ENCODE data around the gene MARCHF3. TPM values are rescaled to one million over a fixed set of nuclear protein-coding genes. Genes with fewer than 3 reads are reported as not detected.
"Not testable (repeated sequence)": the region's sequence is repeated elsewhere in the genome, so short reads cannot be mapped to it uniquely, and the experiment has no call there.

MARCHF3 gene
- total RNA-seq, 1 experiment from 2014 or later, result 3.4 TPM

DNA sequence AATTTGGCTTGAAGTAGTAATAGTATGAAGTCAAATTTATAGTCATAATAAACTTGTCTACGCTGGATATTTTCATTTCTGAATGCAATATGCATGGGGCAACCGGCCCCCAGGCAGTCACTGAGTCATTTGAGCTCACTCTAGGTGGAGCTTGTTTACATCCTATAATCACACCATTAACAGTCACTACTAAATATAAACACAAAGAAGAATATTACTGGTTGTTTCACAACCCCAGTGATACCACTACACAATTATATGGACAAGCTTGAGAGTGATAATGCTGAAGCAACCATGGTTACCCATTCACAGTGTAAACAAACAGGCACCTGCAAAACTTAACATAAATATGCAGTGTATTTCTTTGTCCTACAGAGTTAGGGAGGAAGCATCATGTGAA is 68.7 kb downstream of the MARCHF3 start:
- Histone ChIP-seq H3K27ac (no peak overlapping the region), H3K4me1 (replicated peaks) (no peaks in the 10 kb centered on the region), H3K4me3 (no peak overlapping the region), H3K27me3 (replicated peaks) (peaks cover 7% of the 10 kb centered on the region), H3K36me3 (no peaks in the 10 kb centered on the region), H3K9me3 (replicated peaks) (no peaks in the 10 kb centered on the region)
- no peak for DNase-seq (ENCODE audit: low read depth in 1 of 2, low spot score in 2 of 2)

DNA sequence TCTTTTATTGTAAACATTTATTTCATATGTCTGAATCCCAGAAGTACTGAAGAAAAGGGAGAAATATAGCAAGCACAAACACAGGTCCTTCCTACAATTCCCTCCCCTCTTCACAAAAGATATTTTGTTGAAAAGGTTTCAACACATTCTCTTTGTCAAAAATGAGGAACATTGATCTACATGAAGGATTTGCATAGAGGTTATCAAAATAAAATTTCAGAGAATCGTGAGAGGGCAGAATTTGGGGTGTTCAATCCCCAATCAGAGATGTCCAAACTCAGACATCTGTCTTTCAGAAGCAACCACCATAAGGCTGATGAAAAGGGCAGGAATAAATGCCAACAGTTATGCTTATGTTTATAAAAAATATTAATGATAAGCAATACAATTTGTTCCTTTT is 69.2 kb downstream of the MARCHF3 start:
- Histone ChIP-seq H3K27me3 (replicated peaks) (peaks cover 7% of the 10 kb centered on the region), H3K27ac (no peak overlapping the region), H3K36me3 (no peaks in the 10 kb centered on the region), H3K9me3 (replicated peaks) (no peaks in the 10 kb centered on the region), H3K4me3 (no peak overlapping the region), H3K4me1 (replicated peaks) (no peaks in the 10 kb centered on the region)
- DNase-seq (ENCODE audit: low read depth in 1 of 2, low spot score in 2 of 2), result no peak

DNA sequence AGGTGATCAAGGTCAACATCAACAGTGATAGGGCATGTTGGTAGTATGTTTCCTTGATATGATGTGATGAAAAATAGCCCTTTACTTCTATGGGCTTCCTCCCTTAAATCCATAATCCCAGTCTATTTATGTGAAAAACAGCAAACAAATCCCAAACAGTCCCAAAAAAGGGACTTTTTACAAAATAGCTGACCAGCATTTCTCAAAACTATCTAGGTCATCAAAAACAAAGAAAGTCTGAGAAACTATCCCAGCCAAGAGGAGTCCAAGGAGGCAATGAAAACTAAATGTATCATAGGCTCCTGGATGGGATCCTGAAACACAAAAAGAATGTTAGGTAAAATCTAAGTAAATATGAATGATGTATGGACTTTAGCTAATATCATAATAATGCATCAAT is 71.2 kb downstream of the MARCHF3 start:
- Histone ChIP-seq H3K4me1 (replicated peaks) (no peaks in the 10 kb centered on the region), H3K27ac (no peak overlapping the region), H3K4me3 (no peak overlapping the region), H3K36me3 (no peaks in the 10 kb centered on the region), H3K9me3 (replicated peaks) (no peaks in the 10 kb centered on the region), H3K27me3 (replicated peaks) (peaks cover 10% of the 10 kb centered on the region)
- DNase-seq (ENCODE audit: low read depth in 1 of 2, low spot score in 2 of 2), result no peak

DNA sequence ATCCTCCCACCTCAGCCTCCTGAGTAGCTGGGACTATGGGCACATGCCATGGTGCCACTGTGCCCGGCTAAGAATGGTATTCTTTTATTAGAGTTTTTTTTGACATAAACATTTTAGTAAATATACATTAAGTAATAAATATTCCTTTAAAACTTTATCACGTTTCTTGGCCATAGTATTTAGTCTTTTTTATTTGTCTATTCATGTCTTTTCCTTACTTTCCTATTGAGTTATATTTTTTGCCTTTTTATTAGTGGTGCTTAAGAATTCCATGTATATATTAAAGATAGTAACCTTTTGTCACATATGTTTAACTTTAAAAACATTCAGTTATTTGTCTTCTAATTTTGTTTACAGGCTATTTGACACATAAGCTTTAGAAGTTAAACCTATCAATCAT is 73.4 kb downstream of the MARCHF3 start:
- no peak for DNase-seq (ENCODE audit: low read depth in 1 of 2, low spot score in 2 of 2)
- Histone ChIP-seq H3K4me3 (no peak overlapping the region), H3K36me3 (no peaks in the 10 kb centered on the region), H3K27me3 (replicated peaks) (peaks cover 10% of the 10 kb centered on the region), H3K9me3 (replicated peaks) (no peaks in the 10 kb centered on the region), H3K4me1 (replicated peaks) (no peaks in the 10 kb centered on the region), H3K27ac (no peak overlapping the region)

DNA sequence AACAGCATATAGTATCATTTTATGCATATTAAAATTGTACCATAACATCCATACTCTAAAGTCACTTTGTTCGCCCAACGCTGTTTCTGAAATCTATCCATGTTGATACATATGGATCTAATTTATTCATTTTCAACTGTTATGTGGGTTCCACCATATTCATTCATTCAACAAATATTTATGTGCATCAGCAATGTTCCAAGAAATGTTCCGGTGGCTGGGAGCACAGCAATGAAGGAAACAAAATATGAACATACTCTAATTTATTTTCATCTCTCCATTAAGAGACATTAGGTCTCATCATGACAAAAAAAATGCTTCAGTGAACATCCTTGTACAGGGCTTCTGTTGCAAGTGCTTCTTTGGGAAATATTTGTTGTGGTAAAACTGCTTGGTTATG is 75.4 kb downstream of the MARCHF3 start:
- Histone ChIP-seq H3K27ac (no peak overlapping the region), H3K4me1 (replicated peaks) (no peaks in the 10 kb centered on the region), H3K27me3 (replicated peaks) (peaks cover 10% of the 10 kb centered on the region), H3K4me3 (no peak overlapping the region), H3K9me3 (replicated peaks) (no peaks in the 10 kb centered on the region), H3K36me3 (no peaks in the 10 kb centered on the region)
- no peak for DNase-seq (ENCODE audit: low read depth in 1 of 2, low spot score in 2 of 2)

DNA sequence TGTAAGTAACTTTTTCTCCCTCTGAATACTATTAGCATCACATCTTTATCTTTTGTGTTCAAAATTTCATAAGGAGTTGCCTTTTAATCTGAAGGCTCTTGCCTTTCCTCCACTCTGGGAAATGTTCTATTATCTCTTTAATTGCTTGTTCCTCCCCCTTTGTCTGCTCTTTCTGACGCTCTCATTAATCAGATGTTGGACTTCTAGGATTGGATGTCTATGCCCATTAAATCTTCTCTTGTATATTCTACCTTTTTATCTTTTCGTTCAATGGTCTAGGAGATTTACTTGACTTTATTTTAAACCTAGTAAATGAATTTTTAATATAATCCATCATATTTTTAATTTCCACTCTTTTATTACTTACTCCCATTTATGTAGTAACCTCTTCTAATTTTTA is 76.7 kb downstream of the MARCHF3 start:
- no peaks in the 10 kb centered on the region for H3K36me3 ChIP-seq
- H3K4me3 ChIP-seq, result no peak overlapping the region
- DNase-seq (ENCODE audit: low read depth in 1 of 2, low spot score in 2 of 2), result no peak
- no peak overlapping the region for H3K27ac ChIP-seq
- H3K9me3 ChIP-seq (replicated peaks), result no peaks in the 10 kb centered on the region
- H3K4me1 ChIP-seq (replicated peaks), result no peaks in the 10 kb centered on the region
- peaks cover 6% of the 10 kb centered on the region for H3K27me3 ChIP-seq (replicated peaks)

DNA sequence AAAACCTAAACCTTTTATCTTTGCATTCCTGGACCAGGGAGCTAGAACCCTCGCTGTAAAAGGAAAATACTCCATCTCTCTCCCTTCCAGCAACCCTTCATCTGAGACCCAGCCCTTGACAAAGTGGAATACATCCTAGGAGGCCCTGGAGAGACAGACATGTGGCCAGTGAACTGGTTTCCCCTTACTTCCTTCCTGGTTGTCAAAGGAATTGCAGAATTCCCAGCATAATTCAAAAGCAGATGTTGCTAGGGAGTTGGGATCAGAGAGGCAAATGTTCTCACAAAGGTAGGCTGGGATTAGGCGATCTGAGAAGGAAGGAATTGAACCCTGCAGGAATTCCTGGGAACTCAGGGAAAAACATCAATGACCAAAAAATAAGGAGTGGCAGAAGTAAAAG is 80.9 kb downstream of the MARCHF3 start:
- no peak for DNase-seq (ENCODE audit: low read depth in 1 of 2, low spot score in 2 of 2)
- Histone ChIP-seq H3K4me1 (replicated peaks) (no peaks in the 10 kb centered on the region), H3K36me3 (no peaks in the 10 kb centered on the region), H3K9me3 (replicated peaks) (no peaks in the 10 kb centered on the region), H3K4me3 (no peak overlapping the region), H3K27me3 (replicated peaks) (no peaks in the 10 kb centered on the region), H3K27ac (no peak overlapping the region)

DNA sequence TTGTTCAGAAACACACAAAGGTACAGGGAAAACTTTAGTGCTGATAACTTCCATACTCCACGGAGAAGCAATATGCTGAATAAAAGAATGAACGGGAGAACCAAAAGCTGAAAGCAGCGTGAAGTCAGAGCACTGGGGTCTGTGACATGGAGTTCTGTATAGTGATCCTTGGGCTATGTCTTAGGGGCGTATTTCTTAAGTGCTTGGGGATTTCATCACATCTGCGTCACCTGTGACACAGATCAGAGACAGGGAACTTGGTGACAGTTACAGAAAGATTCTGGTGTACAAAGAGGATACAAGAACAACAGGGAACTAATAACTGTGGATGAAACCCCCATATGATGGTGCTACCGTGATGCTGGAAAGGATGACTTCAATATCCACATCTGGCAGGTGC is 81.9 kb downstream of the MARCHF3 start:
- Histone ChIP-seq H3K9me3 (replicated peaks) (no peaks in the 10 kb centered on the region), H3K4me1 (replicated peaks) (no peaks in the 10 kb centered on the region), H3K36me3 (no peaks in the 10 kb centered on the region), H3K27me3 (replicated peaks) (no peaks in the 10 kb centered on the region), H3K27ac (no peak overlapping the region), H3K4me3 (no peak overlapping the region)
- no peak for DNase-seq (ENCODE audit: low read depth in 1 of 2, low spot score in 2 of 2)

DNA sequence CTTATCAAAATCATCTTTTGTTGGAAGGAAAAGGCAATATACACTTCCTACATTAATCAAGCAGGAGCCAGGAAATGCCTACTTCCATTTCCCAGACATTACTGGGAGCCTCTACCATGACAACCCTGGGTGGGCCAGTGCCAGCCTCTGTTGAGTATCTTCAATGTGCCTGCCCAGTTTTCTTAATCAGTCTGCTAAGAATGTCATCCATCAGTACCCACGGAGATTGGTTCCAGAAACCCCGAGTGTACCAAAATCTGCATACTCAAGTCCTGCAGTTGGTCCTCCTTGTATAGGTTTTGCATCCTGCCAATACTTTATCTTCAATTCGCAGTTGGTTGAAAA is 82.4 kb downstream of the MARCHF3 start:
- Histone ChIP-seq H3K4me1 (replicated peaks) (no peaks in the 10 kb centered on the region), H3K4me3 (no peak overlapping the region), H3K27ac (no peak overlapping the region), H3K36me3 (no peaks in the 10 kb centered on the region), H3K27me3 (replicated peaks) (no peaks in the 10 kb centered on the region), H3K9me3 (replicated peaks) (no peaks in the 10 kb centered on the region)
- DNase-seq (ENCODE audit: low read depth in 1 of 2, low spot score in 2 of 2), result no peak

DNA sequence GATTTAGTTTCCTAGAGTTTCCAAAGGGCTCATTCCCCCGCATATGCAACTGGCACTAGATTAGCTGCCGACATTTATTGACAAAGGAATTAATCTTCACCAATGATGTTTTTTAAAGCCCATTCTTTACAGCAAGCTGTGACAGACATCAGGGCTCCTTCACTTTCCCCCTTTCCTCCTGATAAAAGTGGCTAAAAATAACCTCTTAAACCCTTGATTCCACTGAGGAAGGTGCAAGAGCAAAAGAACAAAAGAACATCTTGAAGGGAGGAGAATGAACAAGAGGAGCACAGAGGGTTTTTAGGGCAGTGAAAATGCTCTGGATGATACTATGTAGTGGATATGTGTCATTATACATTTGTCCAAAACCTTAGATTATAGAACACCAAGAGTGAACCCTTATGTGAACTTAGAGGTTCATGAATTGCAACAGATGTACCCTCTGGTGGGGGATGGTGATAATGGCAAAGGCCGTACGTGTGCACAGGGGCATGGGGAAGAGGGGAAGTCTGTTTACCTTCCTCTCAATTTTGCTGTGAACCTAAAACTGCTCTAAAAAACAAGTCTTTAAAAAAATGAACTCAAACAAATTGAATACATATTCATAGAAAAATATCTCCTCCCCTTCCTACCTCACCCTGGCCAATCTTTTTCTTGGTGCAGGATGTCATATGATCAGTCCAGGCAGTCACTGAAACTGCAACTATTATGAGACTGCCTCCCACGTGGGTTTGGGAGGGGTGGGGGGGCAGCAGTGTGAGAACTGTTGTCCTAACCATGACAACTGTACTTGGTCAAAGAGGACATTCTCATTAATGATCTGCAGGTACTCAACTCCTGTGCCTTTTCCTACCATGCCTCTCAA is 83.0 kb downstream of the MARCHF3 start:
- DNase-seq (ENCODE audit: low read depth in 1 of 2, low spot score in 2 of 2), result no peak
- no peaks in the 10 kb centered on the region for H3K36me3 ChIP-seq

DNA sequence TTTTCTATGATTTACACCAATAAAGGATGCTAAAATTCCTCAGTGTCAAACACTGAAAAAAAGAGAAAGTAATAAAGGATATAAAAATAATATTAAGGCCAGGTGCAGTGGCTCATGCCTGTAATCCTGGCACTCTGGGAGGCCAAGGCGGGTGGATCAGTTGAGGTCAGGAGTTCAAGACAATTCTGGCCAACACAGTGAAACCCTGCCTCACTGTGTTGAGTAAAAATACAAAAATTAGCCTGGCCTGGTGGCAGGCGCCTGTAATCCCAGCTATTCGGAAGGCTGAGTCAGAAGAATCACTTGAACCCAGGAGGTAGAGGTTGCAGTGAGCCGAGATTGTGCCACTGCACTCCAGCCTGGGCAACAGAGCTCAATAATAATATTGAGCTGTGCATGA is 87.5 kb downstream of the MARCHF3 start:
- H3K4me3 ChIP-seq; H3K9me3 ChIP-seq (replicated peaks); H3K27ac ChIP-seq; H3K27me3 ChIP-seq (replicated peaks); H3K36me3 ChIP-seq; DNase-seq (ENCODE audit: low read depth in 1 of 2, low spot score in 2 of 2); H3K4me1 ChIP-seq (replicated peaks): not testable (repeated sequence)

More for the DNA sequence above, 83.0 kb downstream of the MARCHF3 start:
- H3K9me3 ChIP-seq (replicated peaks), result no peaks in the 10 kb centered on the region
- H3K4me1 ChIP-seq (replicated peaks), result no peaks in the 10 kb centered on the region
- H3K27ac ChIP-seq, result no peak overlapping the region
- no peak overlapping the region for H3K4me3 ChIP-seq
- H3K27me3 ChIP-seq (replicated peaks), result no peaks in the 10 kb centered on the region

DNA sequence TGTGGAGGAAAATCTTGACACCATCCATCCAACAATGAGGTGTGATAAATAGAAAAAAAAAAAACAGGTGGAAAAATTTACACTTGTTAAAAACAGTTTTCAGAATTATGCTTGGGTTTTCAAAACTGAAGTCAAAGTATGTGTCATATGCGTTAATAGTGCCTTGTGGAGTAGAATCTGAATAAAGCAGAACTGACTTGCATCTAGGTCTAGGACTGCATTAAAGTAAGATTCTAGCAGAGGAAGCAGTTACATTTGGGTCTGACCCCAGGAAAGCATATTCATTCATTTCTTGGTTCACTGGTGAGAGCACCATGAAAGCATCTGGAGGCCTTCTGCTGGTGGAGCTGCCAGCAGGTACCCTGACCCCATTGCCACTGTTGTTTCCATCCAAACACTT is 89.0 kb downstream of the MARCHF3 start:
- Histone ChIP-seq H3K27me3 (replicated peaks) (peaks cover 4% of the 10 kb centered on the region), H3K9me3 (replicated peaks) (no peaks in the 10 kb centered on the region), H3K27ac (no peak overlapping the region), H3K4me1 (replicated peaks) (no peaks in the 10 kb centered on the region), H3K4me3 (no peak overlapping the region), H3K36me3 (no peaks in the 10 kb centered on the region)
- no peak for DNase-seq (ENCODE audit: low read depth in 1 of 2, low spot score in 2 of 2)

DNA sequence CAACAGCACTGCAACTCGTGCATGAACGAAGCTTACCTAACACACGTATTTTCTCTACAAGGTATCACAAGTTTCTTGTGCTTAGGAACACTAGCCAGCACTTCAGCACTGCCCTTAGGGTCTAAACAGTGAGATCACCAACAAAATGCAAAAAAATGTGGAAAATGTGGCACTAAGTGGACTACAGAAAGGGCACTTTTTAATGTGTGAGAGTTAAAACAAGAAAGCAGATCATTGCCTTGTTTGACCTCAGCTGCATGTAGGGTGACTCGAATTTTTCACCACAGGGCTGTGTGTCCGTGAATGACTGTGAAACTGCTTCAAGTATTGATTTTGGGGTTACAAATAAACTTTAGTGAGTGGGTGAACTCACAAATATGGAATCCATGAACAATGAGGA is 90.5 kb downstream of the MARCHF3 start:
- Histone ChIP-seq H3K27me3 (replicated peaks) (peaks cover 4% of the 10 kb centered on the region), H3K4me1 (replicated peaks) (no peaks in the 10 kb centered on the region), H3K36me3 (no peaks in the 10 kb centered on the region), H3K27ac (no peak overlapping the region), H3K9me3 (replicated peaks) (no peaks in the 10 kb centered on the region), H3K4me3 (no peak overlapping the region)
- no peak for DNase-seq (ENCODE audit: low read depth in 1 of 2, low spot score in 2 of 2)

DNA sequence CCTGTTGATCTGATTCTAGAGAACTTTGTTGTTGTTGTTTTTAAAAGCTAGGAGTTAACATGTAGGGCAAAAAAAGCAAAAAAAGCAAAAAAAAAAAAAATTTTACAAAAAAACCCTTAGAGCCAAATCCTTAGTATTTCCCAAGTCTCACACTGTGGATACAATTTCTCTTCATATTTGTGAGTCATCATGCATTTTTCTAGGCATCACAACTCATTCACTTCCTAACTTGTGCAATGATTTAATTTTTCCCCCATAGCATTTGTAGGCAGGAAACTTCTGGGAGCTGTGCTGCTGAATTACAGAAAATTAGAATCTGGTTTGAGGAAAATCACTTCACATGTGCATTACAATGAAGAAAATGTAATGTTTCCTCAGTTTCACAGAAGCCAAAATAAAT is 91.9 kb downstream of the MARCHF3 start:
- Histone ChIP-seq H3K9me3 (replicated peaks) (no peaks in the 10 kb centered on the region), H3K36me3 (no peaks in the 10 kb centered on the region), H3K4me1 (replicated peaks) (no peaks in the 10 kb centered on the region), H3K27ac (no peak overlapping the region), H3K27me3 (replicated peaks) (peaks cover 4% of the 10 kb centered on the region), H3K4me3 (no peak overlapping the region)
- DNase-seq (ENCODE audit: low read depth in 1 of 2, low spot score in 2 of 2), result no peak

DNA sequence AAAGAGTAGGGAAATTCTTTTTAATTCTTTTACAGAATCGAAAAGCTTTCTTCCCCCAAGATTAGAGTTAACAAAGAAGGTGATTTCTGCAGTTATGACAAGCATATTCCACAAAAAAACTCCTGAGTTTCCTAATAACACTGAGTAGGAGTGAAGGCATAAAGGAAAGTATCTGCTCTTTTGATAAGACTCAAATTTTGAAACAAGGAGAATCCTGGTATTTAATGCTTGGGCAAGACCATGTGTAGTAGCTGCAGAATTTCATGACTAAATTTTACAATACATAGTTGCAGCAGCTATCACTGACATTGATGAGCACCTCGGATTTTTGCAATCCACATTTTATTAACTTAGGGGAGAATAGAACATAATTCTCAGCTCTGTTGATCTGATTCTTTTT is 92.6 kb downstream of the MARCHF3 start:
- no peak for DNase-seq (ENCODE audit: low read depth in 1 of 2, low spot score in 2 of 2)
- Histone ChIP-seq H3K9me3 (replicated peaks) (no peaks in the 10 kb centered on the region), H3K27ac (no peak overlapping the region)

More for the DNA sequence above, 92.6 kb downstream of the MARCHF3 start:
- Histone ChIP-seq H3K4me1 (replicated peaks) (no peaks in the 10 kb centered on the region), H3K4me3 (no peak overlapping the region), H3K27me3 (replicated peaks) (peaks cover 4% of the 10 kb centered on the region), H3K36me3 (no peaks in the 10 kb centered on the region)
